Epithelial cell of esophagus (primary cell): ENCODE measurements around the gene NLGN2.

Experiments used
- DNase-seq: peaks from one replicate; pipeline ENCODE4 v3.0.0; 2010; ENCODE audit warnings: low read depth
- H3K4me3 ChIP-seq: 2 replicates; pipeline ENCODE4 v1.5.1; 2011; ENCODE audit warnings: mild to moderate bottlenecking, low read length, control low read depth
- CTCF ChIP-seq: IDR thresholded peaks from 2 replicates; pipeline ENCODE4 v1.5.1; 2011; ENCODE audit warnings: low read depth, mild to moderate bottlenecking, low read length, control low read depth, inconsistent platforms; ENCODE audit not compliant: insufficient read depth; ENCODE audit errors: missing control alignments

Gene NLGN2

GRCh38 chr17:7463372-7463846 lies 55.8 kb downstream of the NLGN2 start:
- no peak for TF ChIP-seq CTCF
- no peak overlapping the region for H3K4me3 ChIP-seq
- no peak for DNase-seq

- peak; percentile 75 for DNase-seq
- no peak overlapping the region for H3K4me3 ChIP-seq
- no peak for TF ChIP-seq CTCF
Observed at GRCh38 chr17:7464081-7464480, 56.4 kb downstream of the NLGN2 start.

GRCh38 chr17:7465597-7466275 lies 58.1 kb downstream of the NLGN2 start:
- DNase-seq: no peak
- TF ChIP-seq CTCF: no peak
- no peak overlapping the region for H3K4me3 ChIP-seq

- DNase-seq: no peak
- H3K4me3 ChIP-seq: no peak overlapping the region
- no peak for TF ChIP-seq CTCF
Observed at GRCh38 chr17:7466318-7466638, 58.6 kb downstream of the NLGN2 start.

- TF ChIP-seq CTCF: no peak
- no peak overlapping the region for H3K4me3 ChIP-seq
- no peak for DNase-seq
Observed at GRCh38 chr17:7466639-7467341, 59.1 kb downstream of the NLGN2 start.

- no peak for TF ChIP-seq CTCF
- no peak overlapping the region for H3K4me3 ChIP-seq
- no peak for DNase-seq
Observed at GRCh38 chr17:7467498-7467897, 59.9 kb downstream of the NLGN2 start.

- DNase-seq: no peak
- H3K4me3 ChIP-seq: no peak overlapping the region
- no peak for TF ChIP-seq CTCF
Observed at GRCh38 chr17:7468290-7468689, 60.6 kb downstream of the NLGN2 start.
